Mesenchymal stem cell (in vitro differentiated cells and primary cell): ENCODE measurements around the gene CCSER1.

Experiments used
- DNase-seq: peaks from one replicate; pipeline ENCODE4 v3.0.0-alpha.2; 2013
- H2AFZ ChIP-seq: one replicate; pipeline ENCODE4 v1.6.1; 2013; ENCODE audit warnings: low read depth, mild to moderate bottlenecking, control low read depth, inconsistent platforms, low read length, moderate library complexity
- H2AK5ac ChIP-seq: 2 replicates; pipeline ENCODE4 v1.6.1; 2013; ENCODE audit warnings: low read length, moderate library complexity, mild to moderate bottlenecking, inconsistent platforms; ENCODE audit not compliant: severe bottlenecking
- H2BK120ac ChIP-seq: one replicate; pipeline ENCODE4 v1.6.1; 2013; ENCODE audit warnings: low read depth, mild to moderate bottlenecking, inconsistent platforms, low read length, moderate library complexity
- H2BK12ac ChIP-seq, 2 experiments: one replicate each; pipeline ENCODE4 v1.6.1; 2013; ENCODE audit warnings: inconsistent platforms in 2 of 2, low read length in 2 of 2, mild to moderate bottlenecking in 2 of 2, moderate library complexity in 2 of 2, control low read depth in 1 of 2
- H2BK15ac ChIP-seq: one replicate; pipeline ENCODE4 v1.6.1; 2013; ENCODE audit warnings: mild to moderate bottlenecking, low read depth, inconsistent platforms; ENCODE audit not compliant: poor library complexity, severe bottlenecking
- H2BK5ac ChIP-seq: 2 replicates; pipeline ENCODE4 v1.6.1; 2013; ENCODE audit warnings: low read depth, mild to moderate bottlenecking, low read length, control low read depth, inconsistent platforms; ENCODE audit not compliant: poor library complexity, severe bottlenecking
- H3K14ac ChIP-seq, 2 experiments: one replicate each; pipeline ENCODE4 v1.6.1; 2013; ENCODE audit warnings: inconsistent platforms in 2 of 2, low read length in 2 of 2, control low read depth in 1 of 2, mild to moderate bottlenecking in 1 of 2, moderate library complexity in 1 of 2
- H3K18ac ChIP-seq, 2 experiments: one replicate each; pipeline ENCODE4 v1.6.1; 2013; ENCODE audit warnings: inconsistent platforms in 2 of 2, low read length in 2 of 2, control low read depth in 1 of 2, low read depth in 1 of 2, mild to moderate bottlenecking in 1 of 2
- H3K23ac ChIP-seq, 2 experiments: one replicate each; pipeline ENCODE4 v1.6.1; 2013; ENCODE audit warnings: inconsistent platforms in 2 of 2, low read length in 2 of 2, mild to moderate bottlenecking in 2 of 2, moderate library complexity in 2 of 2, control low read depth in 1 of 2
- H3K27ac ChIP-seq: 2 replicates; pipeline ENCODE4 v1.5.1; 2013; ENCODE audit warnings: mild to moderate bottlenecking, moderate library complexity, low read length, control low read depth, inconsistent platforms; ENCODE audit not compliant: poor library complexity, severe bottlenecking
- H3K27me3 ChIP-seq, 2 experiments: 2 replicates each; pipeline versions ENCODE4 v1.6.1 to v1.7.0; 2013; ENCODE audit warnings: low read length in 2 of 2, mild to moderate bottlenecking in 2 of 2, moderate library complexity in 2 of 2, control low read depth in 1 of 2, inconsistent platforms in 1 of 2; ENCODE audit not compliant: control insufficient read depth in 1 of 2, insufficient read depth in 1 of 2
- H3K36me3 ChIP-seq, 2 experiments: 2 replicates each; pipeline versions ENCODE4 v1.6.1 to v1.7.0; 2013; ENCODE audit warnings: low read length in 2 of 2, control low read depth in 1 of 2, inconsistent platforms in 1 of 2, low read depth in 1 of 2, mild to moderate bottlenecking in 1 of 2; ENCODE audit not compliant: insufficient read depth in 2 of 2, control insufficient read depth in 1 of 2
- H3K4ac ChIP-seq, 2 experiments: one replicate each; pipeline ENCODE4 v1.6.1; 2013; ENCODE audit warnings: inconsistent platforms in 2 of 2, low read length in 2 of 2, mild to moderate bottlenecking in 2 of 2, moderate library complexity in 2 of 2, control low read depth in 1 of 2, low read depth in 1 of 2
- H3K4me1 ChIP-seq: 2 replicates; pipeline ENCODE4 v1.6.1; 2013; ENCODE audit warnings: low read depth, low read length, control low read depth; ENCODE audit not compliant: control insufficient read depth, insufficient read depth
- H3K4me2 ChIP-seq: 2 replicates; pipeline ENCODE4 v1.6.1; 2013; ENCODE audit warnings: low read length, mild to moderate bottlenecking, inconsistent platforms; ENCODE audit not compliant: poor library complexity, severe bottlenecking
- H3K4me3 ChIP-seq, 2 experiments: 2 replicates each; pipeline versions ENCODE4 v1.5.1 to v1.7.0; 2013; ENCODE audit warnings: low read length in 2 of 2, mild to moderate bottlenecking in 2 of 2, control low read depth in 1 of 2, low read depth in 1 of 2; ENCODE audit not compliant: insufficient read depth in 1 of 2
- H3K79me1 ChIP-seq: replicated peaks from 2 replicates; pipeline ENCODE4 v1.6.1; 2013; ENCODE audit warnings: mild to moderate bottlenecking, control low read depth, low read length, inconsistent platforms; ENCODE audit not compliant: poor library complexity, severe bottlenecking
- H3K9ac ChIP-seq: 2 replicates; pipeline ENCODE4 v1.7.0; 2013; ENCODE audit warnings: mild to moderate bottlenecking, low read length, moderate library complexity
- H3K9me3 ChIP-seq: 2 replicates; pipeline ENCODE4 v1.7.0; 2013; ENCODE audit warnings: mild to moderate bottlenecking, low read length; ENCODE audit not compliant: control insufficient read depth
- H4K8ac ChIP-seq: one replicate; pipeline ENCODE4 v1.6.1; 2013; ENCODE audit warnings: inconsistent platforms, mild to moderate bottlenecking, low read length, moderate library complexity
- H4K91ac ChIP-seq: one replicate; pipeline ENCODE4 v1.6.1; 2013; ENCODE audit warnings: mild to moderate bottlenecking, low read length, inconsistent platforms
- WGBS: methylation state at CpG from one replicate; pipeline ENCODE4 v1.1.7; 2013; ENCODE audit warnings: mixed read lengths; 5-methylcytosine and 5-hydroxymethylcytosine counted together

Gene CCSER1

DNA sequence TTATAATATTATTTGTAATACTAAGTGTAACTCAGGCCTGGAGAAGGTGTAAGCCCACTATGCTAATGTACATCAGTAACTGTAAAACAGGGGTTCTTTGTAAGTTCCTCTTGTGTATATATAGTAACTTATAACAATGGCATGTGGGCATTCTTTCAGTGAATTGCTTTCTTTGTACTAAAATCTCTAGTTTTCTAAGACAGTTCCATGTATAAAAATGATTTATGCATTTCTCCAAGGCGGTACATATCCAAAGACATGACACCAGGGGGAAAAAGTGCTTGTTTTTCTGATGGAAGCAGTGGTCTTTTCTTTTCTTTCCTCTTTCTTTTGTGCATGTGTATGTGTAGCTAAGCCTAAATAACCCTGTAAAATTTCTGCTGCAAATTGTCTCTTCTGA is 1474.2 kb downstream of the CCSER1 start:
- H3K4me1 ChIP-seq = no peaks in the 10 kb centered on the region
- no peaks in the 10 kb centered on the region for H3K9me3 ChIP-seq
- no peak overlapping the region for H3K27ac ChIP-seq
- no peak overlapping the region for H2BK5ac ChIP-seq
- 83% methylated on average over 1 of the region's 1 CpG for WGBS
- no peaks in the 10 kb centered on the region for H3K36me3 ChIP-seq
- no peak overlapping the region for H2BK120ac ChIP-seq
- no peak overlapping the region for H2AK5ac ChIP-seq
- no peak overlapping the region for H3K14ac ChIP-seq
- no peak overlapping the region for H3K4ac ChIP-seq
- H3K27me3 ChIP-seq = no peaks in the 10 kb centered on the region
- no peak overlapping the region for H2AFZ ChIP-seq
- no peak overlapping the region for H3K18ac ChIP-seq
- no peak overlapping the region for H3K4me2 ChIP-seq
- H3K9ac ChIP-seq = no peak overlapping the region
- DNase-seq = no peak
- no peak overlapping the region for H3K23ac ChIP-seq
- H2BK12ac ChIP-seq = no peak overlapping the region
- H4K8ac ChIP-seq = no peak overlapping the region
- H2BK15ac ChIP-seq = no peak overlapping the region
- no peak overlapping the region for H3K4me3 ChIP-seq
- no peak overlapping the region for H4K91ac ChIP-seq
- H3K79me1 ChIP-seq = no peaks in the 10 kb centered on the region

DNA sequence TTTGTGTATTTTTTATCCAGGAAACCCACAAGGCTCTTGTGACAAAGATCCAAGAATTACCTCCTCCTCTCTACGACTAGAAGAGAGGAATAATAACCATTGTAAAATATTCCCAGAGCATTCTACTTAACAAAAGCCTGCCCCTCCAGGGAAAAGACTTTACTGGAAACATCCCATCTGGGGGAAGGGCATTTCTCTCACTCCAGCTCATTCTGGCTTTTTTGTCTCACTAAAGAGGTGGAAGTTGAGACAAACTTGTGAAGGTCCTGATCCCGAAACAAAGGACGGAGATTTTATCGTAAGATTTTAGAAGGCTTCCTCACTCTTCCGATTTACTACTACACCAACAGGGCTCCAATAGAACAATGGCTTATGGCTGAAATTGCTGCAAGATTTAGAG is 1484.6 kb downstream of the CCSER1 start:
- Histone ChIP-seq H2AK5ac (no peak overlapping the region), H3K36me3 (no peaks in the 10 kb centered on the region), H3K4me2 (no peak overlapping the region), H3K23ac (no peak overlapping the region), H2AFZ (no peak overlapping the region), H2BK5ac (no peak overlapping the region), H3K79me1 (no peaks in the 10 kb centered on the region), H2BK15ac (no peak overlapping the region), H3K4me3 (no peak overlapping the region), H3K14ac (no peak overlapping the region), H3K9ac (no peak overlapping the region), H3K9me3 (no peaks in the 10 kb centered on the region), H4K8ac (no peak overlapping the region), H3K27me3 (no peaks in the 10 kb centered on the region), H2BK120ac (no peak overlapping the region), H3K4me1 (no peaks in the 10 kb centered on the region), H3K27ac (no peak overlapping the region), H3K4ac (no peak overlapping the region), H3K18ac (no peak overlapping the region), H2BK12ac (no peak overlapping the region), H4K91ac (no peak overlapping the region)
- DNase-seq = no peak
- WGBS = 57% methylated on average over 1 of the region's 5 CpGs

DNA sequence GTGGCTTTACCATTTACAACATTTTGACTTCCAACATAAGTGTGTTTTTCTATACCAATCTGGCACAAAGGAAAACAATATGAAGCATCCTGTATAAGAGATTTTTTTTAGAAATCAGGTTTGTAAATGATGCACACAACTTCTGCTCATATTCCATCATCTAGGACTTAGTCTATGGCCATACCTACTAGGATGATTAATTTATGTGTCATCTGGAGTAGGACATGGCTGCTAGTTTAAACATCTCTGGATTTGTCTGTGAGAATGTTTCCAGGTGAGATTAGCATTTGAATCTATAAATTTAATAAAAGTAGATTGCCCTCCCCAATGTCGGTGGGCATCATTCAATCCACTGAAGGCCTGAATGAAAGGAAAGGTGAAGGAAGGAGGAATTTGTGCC is 1493.8 kb downstream of the CCSER1 start:
- peaks cover 5% of the 10 kb centered on the region for H3K9me3 ChIP-seq
- no peak overlapping the region for H2BK120ac ChIP-seq
- 100% methylated on average over 1 of the region's 1 CpG for WGBS
- H3K36me3 ChIP-seq = no peaks in the 10 kb centered on the region
- no peak overlapping the region for H3K4me3 ChIP-seq
- no peak overlapping the region for H3K9ac ChIP-seq
- no peak overlapping the region for H3K14ac ChIP-seq
- H2BK15ac ChIP-seq = no peak overlapping the region
- no peaks in the 10 kb centered on the region for H3K79me1 ChIP-seq
- no peak overlapping the region for H3K23ac ChIP-seq
- no peak overlapping the region for H2AFZ ChIP-seq
- H3K4me1 ChIP-seq = peaks cover 2% of the 10 kb centered on the region
- H3K4ac ChIP-seq = no peak overlapping the region
- H2BK5ac ChIP-seq = no peak overlapping the region
- H3K18ac ChIP-seq = no peak overlapping the region
- no peak overlapping the region for H4K8ac ChIP-seq
- no peak for DNase-seq
- no peak overlapping the region for H3K4me2 ChIP-seq
- H4K91ac ChIP-seq = no peak overlapping the region
- no peaks in the 10 kb centered on the region for H3K27me3 ChIP-seq
- H2AK5ac ChIP-seq = no peak overlapping the region
- H2BK12ac ChIP-seq = no peak overlapping the region
- no peak overlapping the region for H3K27ac ChIP-seq

- Histone ChIP-seq H3K9ac (no peak overlapping the region), H3K23ac (no peak overlapping the region)
- WGBS = no CpG with 5 or more reads among the region's 1 CpG
These were observed 1494.3 kb downstream of the CCSER1 start for GRCh38 chr4:91621446-91621845.

More at GRCh38 chr4:91621446-91621845, 1494.3 kb downstream of the CCSER1 start:
- Histone ChIP-seq H2BK15ac (no peak overlapping the region), H3K4ac (no peak overlapping the region), H3K27ac (no peak overlapping the region), H3K36me3 (no peaks in the 10 kb centered on the region), H3K79me1 (no peaks in the 10 kb centered on the region), H3K4me3 (no peak overlapping the region), H3K9me3 (peaks cover 5% of the 10 kb centered on the region), H2BK12ac (no peak overlapping the region), H4K8ac (no peak overlapping the region), H3K18ac (no peak overlapping the region), H3K4me2 (no peak overlapping the region), H2AK5ac (no peak overlapping the region), H2AFZ (no peak overlapping the region), H4K91ac (no peak overlapping the region), H2BK120ac (no peak overlapping the region), H2BK5ac (no peak overlapping the region), H3K4me1 (peaks cover 2% of the 10 kb centered on the region), H3K14ac (no peak overlapping the region), H3K27me3 (no peaks in the 10 kb centered on the region)
- DNase-seq = no peak
